Activated naive CD8-positive, alpha-beta T cell treated with anti-CD3 and anti-CD28 coated beads for 36 hours (primary cell): Measurements from ENCODE around the gene PILRB. TPM values are rescaled to one million over a fixed set of nuclear protein-coding genes. Genes with fewer than 3 reads are reported as not detected.
"Not testable (repeated sequence)": the region's sequence is repeated elsewhere in the genome, so short reads cannot be mapped to it uniquely, and the experiment has no call there.

Experiments
- DNase-seq: peaks from one replicate; pipeline ENCODE4 v3.0.0; 2021
- H3K27ac Mint-ChIP-seq: one replicate; pipeline ENCODE4 v1.8.0; 2022; ENCODE audit warnings: mild to moderate bottlenecking, moderate library complexity, mixed read lengths
- H3K27me3 Mint-ChIP-seq: one replicate; pipeline ENCODE4 v1.8.0; 2022; ENCODE audit warnings: mild to moderate bottlenecking, mixed read lengths
- H3K36me3 Mint-ChIP-seq: one replicate; pipeline ENCODE4 v1.8.0; 2021; ENCODE audit warnings: mild to moderate bottlenecking, mixed read lengths
- H3K4me1 Mint-ChIP-seq: one replicate; pipeline ENCODE4 v1.8.0; 2021; ENCODE audit warnings: mixed read lengths
- H3K4me3 Mint-ChIP-seq: one replicate; pipeline ENCODE4 v1.8.0; 2022; ENCODE audit warnings: mild to moderate bottlenecking, moderate library complexity, mixed read lengths
- H3K9me3 Mint-ChIP-seq: one replicate; pipeline ENCODE4 v1.8.0; 2022; ENCODE audit warnings: mixed read lengths
- total RNA-seq, 2 experiments: library from RNA; stranded (reverse); gene quantifications; one replicate each; pipeline ENCODE4 v1.2.3, GENCODE V29; 2021

The PILRB gene
- total RNA-seq, 2 experiments from 2014 or later: 24.5 to 28.3 TPM

DNA sequence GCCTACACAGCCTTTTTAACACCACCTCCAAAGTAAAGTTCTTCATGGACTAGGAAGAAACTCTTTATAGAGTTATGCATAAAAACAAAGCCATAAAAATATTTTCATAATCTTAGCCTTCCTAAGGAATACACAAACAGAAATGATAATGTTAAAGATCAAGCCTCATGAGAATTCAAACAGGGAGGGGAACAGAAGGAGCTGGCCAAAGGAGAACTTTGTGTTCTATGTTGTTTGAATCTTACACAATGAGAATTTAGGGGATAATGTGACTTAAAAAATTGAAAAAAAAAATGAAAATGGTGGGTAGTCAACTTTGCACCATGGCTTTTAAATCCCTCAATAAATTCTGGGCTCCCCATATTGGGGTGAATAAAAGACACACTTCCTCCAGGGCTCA lies 9.1 kb upstream of the PILRB start:
- peak overlapping the region; percentile 38 for H3K27ac Mint-ChIP-seq
- H3K4me1 Mint-ChIP-seq: peaks cover 40% of the 10 kb centered on the region
- H3K4me3 Mint-ChIP-seq: no peak overlapping the region
- no peaks in the 10 kb centered on the region for H3K9me3 Mint-ChIP-seq
- H3K27me3 Mint-ChIP-seq: no peaks in the 10 kb centered on the region
- DNase-seq: no peak
- H3K36me3 Mint-ChIP-seq: peaks cover 46% of the 10 kb centered on the region

DNA sequence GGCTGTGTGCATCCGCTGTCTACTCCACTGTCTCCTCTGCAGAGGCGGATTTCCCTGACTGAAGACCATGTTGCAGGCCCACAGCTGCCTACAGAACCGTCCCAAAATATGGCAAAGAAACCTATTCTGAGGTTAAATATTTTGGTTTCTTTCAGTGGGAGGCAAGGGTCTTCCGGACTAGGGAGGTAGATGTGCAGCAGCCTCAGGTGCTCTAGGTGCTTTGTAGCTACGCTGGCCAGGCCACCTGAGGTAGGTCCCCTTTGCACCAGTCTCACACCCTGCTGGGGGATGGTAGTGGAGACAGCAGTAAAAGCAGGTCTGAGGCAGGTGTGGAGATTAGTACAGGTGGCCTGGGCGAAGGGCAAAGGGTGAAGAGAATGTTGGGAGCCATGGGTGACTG lies 8.2 kb upstream of the PILRB start:
- DNase-seq: no peak
- H3K9me3 Mint-ChIP-seq: no peaks in the 10 kb centered on the region
- no peak overlapping the region for H3K27ac Mint-ChIP-seq
- H3K4me3 Mint-ChIP-seq: no peak overlapping the region
- no peaks in the 10 kb centered on the region for H3K27me3 Mint-ChIP-seq
- peaks cover 35% of the 10 kb centered on the region for H3K4me1 Mint-ChIP-seq
- H3K36me3 Mint-ChIP-seq: peaks cover 44% of the 10 kb centered on the region

DNA sequence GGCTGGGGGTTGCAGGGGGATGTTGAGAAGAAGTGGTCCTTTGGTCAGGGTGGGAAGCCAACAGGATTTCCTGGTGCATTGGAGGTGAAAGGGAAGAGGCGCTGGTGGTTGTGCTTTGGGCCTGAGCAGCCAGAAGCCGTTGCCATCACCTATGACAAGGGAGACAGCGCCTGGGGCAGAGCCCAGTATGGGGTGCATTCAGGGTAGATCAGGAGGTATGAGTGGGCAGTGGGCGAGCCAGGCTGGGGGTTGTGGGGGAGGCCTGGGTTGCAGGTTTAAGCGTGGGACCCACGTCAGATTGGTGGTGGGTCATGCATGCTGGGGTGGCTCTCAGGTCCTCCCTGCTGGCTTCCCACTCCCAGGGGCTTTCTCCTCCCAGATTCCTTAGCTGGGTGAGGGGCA lies 6.3 kb upstream of the PILRB start:
- peak overlapping the region; percentile 48 for H3K4me3 Mint-ChIP-seq
- no peak for DNase-seq
- H3K4me1 Mint-ChIP-seq: peaks cover 31% of the 10 kb centered on the region
- H3K27ac Mint-ChIP-seq: peak overlapping the region; percentile 79
- H3K9me3 Mint-ChIP-seq: no peaks in the 10 kb centered on the region
- H3K27me3 Mint-ChIP-seq: no peaks in the 10 kb centered on the region
- H3K36me3 Mint-ChIP-seq: peaks cover 42% of the 10 kb centered on the region

DNA sequence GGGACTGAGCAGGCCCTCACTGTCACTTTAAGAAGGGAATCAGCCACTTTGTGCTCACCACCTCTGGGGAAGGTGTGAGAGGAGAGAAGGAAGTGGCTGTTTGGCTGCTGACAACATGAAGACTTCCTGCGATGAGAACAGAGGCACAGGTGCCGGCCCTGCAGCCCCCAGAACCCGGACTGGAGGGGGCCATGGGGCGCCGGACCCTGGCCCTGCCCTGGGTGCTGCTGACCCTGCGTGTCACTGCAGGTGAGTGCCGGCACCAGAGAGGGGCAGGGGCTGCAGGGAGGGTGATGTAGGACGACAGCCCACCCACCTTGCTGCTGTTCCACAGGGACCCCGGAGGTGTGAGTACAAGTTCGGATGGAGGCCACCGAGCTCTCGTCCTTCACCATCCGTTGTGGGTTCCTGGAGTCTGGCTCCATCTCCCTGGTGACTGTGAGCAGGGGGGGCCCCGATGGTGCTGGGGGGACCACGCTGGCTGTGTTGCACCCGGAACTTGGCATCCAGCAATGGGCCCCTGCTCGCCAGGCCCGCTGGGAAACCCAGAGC lies 5.6 kb upstream of the PILRB start:
- H3K36me3 Mint-ChIP-seq: peaks cover 41% of the 10 kb centered on the region
- H3K4me3 Mint-ChIP-seq: peak overlapping the region; percentile 29
- peaks cover 31% of the 10 kb centered on the region for H3K4me1 Mint-ChIP-seq
- not testable (repeated sequence) for H3K27me3 Mint-ChIP-seq, H3K9me3 Mint-ChIP-seq, DNase-seq
- H3K27ac Mint-ChIP-seq: peak overlapping the region; percentile 88

DNA sequence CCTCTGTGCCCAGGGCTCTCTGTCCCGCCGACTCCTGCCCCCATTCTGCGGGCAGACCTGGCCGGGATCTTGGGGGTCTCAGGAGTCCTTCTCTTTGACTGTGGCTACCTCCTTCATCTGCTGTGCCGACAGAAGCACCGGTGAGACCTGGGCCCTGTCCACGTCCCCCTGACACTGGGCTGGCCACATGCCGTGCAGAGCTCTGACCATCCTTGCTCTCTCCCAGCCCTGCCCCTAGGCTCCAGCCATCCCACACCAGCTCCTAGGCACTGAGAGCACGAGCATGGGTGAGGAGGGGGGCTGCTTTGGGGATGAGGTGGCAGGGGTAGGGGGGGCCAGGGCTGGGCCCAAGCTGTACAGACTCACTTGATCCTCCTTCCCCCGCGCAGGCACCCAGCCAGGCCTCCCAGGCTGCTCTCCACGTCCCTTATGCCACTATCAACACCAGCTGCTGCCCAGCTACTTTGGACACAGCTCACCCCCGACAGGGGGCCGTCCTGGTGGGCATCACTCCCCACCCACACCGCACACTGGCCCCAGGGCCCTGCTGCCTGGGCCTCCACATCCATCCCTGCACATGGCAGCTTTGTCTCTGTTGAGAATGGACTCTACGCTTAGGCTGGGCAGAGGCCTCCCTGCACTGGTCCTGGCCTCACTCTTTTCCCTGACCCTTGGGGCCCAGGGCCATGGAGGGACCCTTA lies 4.8 kb upstream of the PILRB start:
- Mint-ChIP-seq H3K9me3 (no peaks in the 10 kb centered on the region), H3K4me3 (peak overlapping the region; percentile 14), H3K36me3 (peaks cover 37% of the 10 kb centered on the region), H3K27ac (peak overlapping the region; percentile 88), H3K4me1 (peaks cover 31% of the 10 kb centered on the region), H3K27me3 (no peaks in the 10 kb centered on the region)
- DNase-seq: no peak

DNA sequence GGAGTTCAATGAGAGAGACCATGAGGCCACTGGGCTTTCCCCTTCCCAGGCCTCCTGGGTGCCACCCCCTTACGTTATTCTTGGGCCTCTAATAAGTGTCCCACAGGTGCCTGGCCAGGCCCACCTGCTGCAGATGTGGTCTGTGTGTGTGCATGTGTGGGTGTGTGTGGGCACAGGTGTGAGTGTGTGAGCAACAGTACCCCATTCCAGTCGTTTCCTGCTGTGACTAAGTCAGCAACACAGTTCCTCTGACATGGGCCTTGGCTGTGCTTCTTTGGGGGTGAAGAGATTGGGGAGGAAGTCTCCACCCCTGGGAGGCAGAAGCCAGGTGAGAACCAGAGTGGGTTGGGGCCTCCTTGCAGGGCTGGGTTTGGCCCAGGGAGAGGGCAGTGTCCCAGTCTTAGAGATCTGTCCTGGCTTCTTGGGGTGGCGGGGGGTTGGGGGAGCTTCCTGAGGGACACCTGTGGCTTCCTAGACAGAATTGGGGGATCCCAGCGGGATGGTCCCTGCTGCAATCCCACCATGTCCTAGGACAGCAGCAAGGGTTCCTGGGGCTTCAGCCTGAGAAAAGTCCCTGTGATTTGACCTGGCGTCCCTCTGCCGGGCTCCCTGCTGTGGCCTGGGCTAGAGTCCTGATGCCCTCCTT lies 4.1 kb upstream of the PILRB start:
- H3K36me3 Mint-ChIP-seq: peaks cover 34% of the 10 kb centered on the region
- no peaks in the 10 kb centered on the region for H3K27me3 Mint-ChIP-seq
- peak overlapping the region; percentile 88 for H3K27ac Mint-ChIP-seq
- no peaks in the 10 kb centered on the region for H3K9me3 Mint-ChIP-seq
- peaks cover 31% of the 10 kb centered on the region for H3K4me1 Mint-ChIP-seq
- DNase-seq: peak; percentile 61
- peak overlapping the region; percentile 14 for H3K4me3 Mint-ChIP-seq

DNA sequence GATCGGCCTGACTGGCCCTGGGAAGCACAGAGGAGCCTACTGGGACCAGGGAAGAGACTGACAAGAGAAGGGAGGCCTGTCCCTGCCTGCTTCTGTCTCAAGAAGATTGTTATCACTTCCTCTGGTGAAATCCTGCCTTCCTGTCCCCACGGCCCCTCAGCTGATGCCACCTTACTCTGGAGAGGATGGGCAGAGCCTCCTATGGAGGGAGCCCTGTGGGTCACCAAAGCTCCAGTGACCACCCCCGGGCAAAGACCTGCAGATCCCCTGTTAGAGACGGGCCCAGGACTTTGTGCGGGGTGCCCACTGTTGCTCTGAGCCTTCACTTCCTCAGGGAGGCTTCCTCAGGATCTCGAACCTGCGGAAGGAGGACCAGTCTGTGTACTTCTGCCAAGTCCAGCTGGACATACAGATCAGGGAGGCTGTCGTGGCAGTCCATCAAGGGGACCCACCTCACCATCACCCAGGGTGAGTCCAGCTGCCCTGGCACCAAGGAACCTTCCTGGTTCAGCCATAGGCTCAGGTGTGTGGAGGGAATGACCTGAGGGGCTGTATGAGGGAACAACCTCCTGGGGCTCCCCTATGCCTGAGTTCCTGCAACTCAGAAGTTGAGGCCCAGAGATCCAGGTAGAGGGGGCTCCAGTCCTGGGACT lies 1.4 kb upstream of the PILRB start:
- Mint-ChIP-seq H3K27ac (no peak overlapping the region), H3K36me3 (peaks cover 39% of the 10 kb centered on the region), H3K9me3 (no peaks in the 10 kb centered on the region), H3K4me1 (peaks cover 17% of the 10 kb centered on the region), H3K4me3 (no peak overlapping the region), H3K27me3 (no peaks in the 10 kb centered on the region)
- no peak for DNase-seq

DNA sequence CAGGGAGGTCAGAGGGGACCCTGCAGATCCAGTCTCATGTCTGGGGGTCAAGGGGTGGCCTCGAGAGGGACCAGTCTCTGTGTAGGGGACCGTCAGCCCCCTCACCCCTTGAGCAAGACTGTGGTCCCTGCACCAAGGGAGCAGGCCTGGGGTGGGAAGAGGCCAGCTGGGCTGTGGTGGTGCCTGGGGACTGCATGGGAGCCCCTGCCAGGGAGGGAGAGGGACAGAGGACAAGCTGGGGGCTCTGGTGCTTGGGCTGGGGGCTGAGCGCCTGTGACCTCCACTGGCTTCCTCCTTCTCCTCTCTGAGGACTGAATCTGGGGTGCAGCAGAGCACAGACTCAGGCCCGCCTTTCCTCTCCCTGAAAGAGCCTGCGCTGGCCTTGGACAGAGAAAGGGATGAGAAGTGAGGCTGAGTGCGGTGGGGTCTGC lies 771 bp upstream of the PILRB start:
- peak overlapping the region; percentile 47 for H3K27ac Mint-ChIP-seq
- DNase-seq: no peak

DNA sequence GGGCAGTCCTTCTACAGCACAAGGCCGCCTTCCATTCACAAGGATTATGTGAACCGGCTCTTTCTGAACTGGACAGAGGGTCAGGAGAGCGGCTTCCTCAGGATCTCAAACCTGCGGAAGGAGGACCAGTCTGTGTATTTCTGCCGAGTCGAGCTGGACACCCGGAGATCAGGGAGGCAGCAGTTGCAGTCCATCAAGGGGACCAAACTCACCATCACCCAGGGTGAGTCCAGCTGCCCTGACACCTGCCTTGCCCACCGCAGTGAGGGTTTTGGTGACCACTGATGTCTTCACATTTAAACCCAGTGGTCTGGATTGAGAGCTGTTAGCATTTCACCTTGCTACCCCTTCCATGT lies 918 bp downstream of the PILRB start:
- Mint-ChIP-seq H3K9me3 (no peaks in the 10 kb centered on the region), H3K4me1 (peaks cover 7% of the 10 kb centered on the region), H3K4me3 (no peak overlapping the region), H3K27ac (no peak overlapping the region), H3K27me3 (no peaks in the 10 kb centered on the region), H3K36me3 (peaks cover 45% of the 10 kb centered on the region)
- DNase-seq: no peak

More for the DNA sequence above, 771 bp upstream of the PILRB start:
- H3K4me3 Mint-ChIP-seq: no peak overlapping the region
- no peaks in the 10 kb centered on the region for H3K27me3 Mint-ChIP-seq
- no peaks in the 10 kb centered on the region for H3K9me3 Mint-ChIP-seq
- H3K4me1 Mint-ChIP-seq: peaks cover 14% of the 10 kb centered on the region
- H3K36me3 Mint-ChIP-seq: peaks cover 40% of the 10 kb centered on the region

DNA sequence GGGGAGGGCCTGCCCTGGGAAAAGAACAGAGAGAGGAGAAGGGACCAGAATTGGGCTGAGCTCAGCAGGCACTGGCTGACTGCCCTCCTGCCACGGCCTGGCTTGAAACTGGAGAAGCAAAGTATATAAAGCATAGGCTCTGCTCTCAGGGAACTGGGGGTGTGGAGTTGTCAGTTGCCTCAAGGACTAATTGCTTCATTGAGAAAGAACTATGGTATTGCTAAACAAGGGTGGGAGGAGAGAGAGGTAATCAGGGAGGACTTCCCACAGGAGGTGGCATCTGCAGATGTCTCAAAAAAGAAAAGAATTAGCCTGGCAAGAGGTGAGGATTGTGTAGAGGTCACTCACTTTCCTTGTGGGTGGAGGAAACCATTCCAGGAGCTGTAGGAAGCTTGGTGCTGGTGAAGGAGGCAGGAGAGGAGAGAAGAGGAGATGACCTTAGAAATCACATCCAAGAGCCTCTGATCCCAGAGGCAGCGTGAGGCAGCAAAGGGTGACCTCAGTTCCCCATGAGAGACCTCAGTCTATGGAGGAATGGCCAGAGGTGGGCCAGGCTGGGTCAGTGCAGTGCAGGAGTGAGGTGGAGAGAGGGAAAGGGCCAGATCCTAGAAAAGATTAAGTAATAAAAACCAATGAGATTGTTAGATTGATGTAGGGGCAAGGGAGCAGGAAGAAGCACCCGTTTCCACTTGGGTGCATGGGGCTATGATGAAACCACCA lies 2.4 kb downstream of the PILRB start:
- Mint-ChIP-seq H3K4me3 (no peak overlapping the region), H3K36me3 (peaks cover 53% of the 10 kb centered on the region)

DNA sequence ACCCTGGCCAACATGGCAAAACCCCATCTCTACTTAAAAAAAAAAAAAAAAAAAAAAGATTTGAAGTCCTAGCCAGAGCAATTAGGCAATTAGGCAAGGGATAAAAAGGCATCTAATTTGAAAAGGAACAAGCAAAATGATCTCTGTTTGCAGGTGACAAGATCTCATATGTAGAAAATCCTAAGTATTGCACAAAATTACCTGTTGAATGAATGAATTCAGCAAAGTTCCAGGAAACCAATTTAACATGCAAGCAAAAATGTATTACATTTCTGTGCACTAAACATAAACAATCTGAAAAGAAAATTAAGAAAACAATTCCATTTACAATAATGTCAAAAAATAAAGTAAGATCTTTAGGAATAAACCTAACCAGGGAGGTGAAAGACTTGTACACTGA lies 5.2 kb downstream of the PILRB start:
- no peak overlapping the region for H3K27ac Mint-ChIP-seq
- no peak for DNase-seq
- H3K27me3 Mint-ChIP-seq: no peaks in the 10 kb centered on the region
- H3K4me3 Mint-ChIP-seq: no peak overlapping the region
- peaks cover 31% of the 10 kb centered on the region for H3K4me1 Mint-ChIP-seq
- peaks cover 66% of the 10 kb centered on the region for H3K36me3 Mint-ChIP-seq
- H3K9me3 Mint-ChIP-seq: peaks cover 3% of the 10 kb centered on the region

More for the DNA sequence above, 2.4 kb downstream of the PILRB start:
- Mint-ChIP-seq H3K9me3 (peaks cover 3% of the 10 kb centered on the region), H3K27ac (peak overlapping the region; percentile 49), H3K4me1 (peaks cover 12% of the 10 kb centered on the region), H3K27me3 (no peaks in the 10 kb centered on the region)
- no peak for DNase-seq

DNA sequence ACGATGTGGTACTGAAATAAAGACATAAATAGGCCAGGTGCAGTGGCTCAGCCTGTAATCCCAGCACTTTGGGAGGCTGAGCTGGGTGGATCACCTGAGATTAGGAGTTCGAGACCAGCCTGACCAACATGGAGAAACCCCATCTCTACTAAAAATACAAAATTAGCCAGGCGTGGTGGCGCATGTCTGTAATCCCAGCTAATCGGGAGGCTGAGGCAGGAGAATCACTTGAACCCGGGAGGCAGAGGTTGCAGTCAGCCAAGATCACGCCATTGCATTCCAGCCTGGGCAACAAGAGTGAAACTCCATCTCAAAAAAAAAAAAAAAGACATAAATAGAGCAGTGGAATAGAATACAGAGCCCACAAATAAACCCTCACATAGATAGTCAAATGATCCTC lies 5.9 kb downstream of the PILRB start:
- Mint-ChIP-seq H3K36me3 (peaks cover 67% of the 10 kb centered on the region), H3K4me1 (peaks cover 33% of the 10 kb centered on the region)
- not testable (repeated sequence) for H3K4me3 Mint-ChIP-seq, H3K27me3 Mint-ChIP-seq, H3K9me3 Mint-ChIP-seq, DNase-seq, H3K27ac Mint-ChIP-seq

DNA sequence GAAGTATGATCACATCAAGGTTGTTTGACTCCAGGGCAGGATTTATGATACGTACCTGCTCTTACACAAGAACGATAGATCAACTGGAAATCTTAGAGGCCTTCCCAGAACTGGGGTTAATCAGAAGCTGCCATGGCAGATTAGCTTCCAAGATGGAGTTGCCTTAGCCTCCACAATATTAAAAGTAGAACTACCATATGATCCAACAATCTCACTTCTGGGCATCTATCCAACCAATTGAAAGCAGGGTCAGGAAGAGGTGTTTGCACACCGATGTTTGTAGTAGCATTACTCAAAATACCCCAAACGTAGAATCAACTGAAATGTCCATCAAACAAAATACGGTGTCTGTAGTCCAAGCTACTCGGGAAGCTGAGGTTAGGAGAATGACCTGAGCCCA lies 6.6 kb downstream of the PILRB start:
- Mint-ChIP-seq H3K36me3 (peaks cover 66% of the 10 kb centered on the region), H3K4me3 (peak overlapping the region; percentile 0), H3K4me1 (peaks cover 36% of the 10 kb centered on the region)

DNA sequence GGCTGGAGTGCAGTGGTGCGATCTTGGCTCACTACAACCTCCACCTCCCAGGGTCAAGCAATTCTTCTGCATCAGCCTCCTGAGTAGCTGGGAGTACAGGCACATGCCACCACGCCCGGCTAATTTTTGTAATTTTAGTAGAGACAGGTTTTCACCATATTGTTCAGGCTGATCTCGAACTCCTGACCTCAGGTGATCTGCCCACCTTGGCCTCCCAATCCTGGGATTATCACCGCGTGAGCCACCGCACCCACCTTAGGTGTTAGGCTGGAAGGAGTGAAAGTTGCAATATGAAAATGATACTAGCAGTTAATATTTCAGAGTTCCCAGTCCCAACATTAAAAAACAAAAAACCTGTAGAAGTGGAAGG lies 8.1 kb downstream of the PILRB start:
- Mint-ChIP-seq H3K4me3 (peak overlapping the region; percentile 37), H3K27ac (peak overlapping the region; percentile 87), H3K36me3 (peaks cover 54% of the 10 kb centered on the region), H3K4me1 (peaks cover 37% of the 10 kb centered on the region)
- DNase-seq, H3K9me3 Mint-ChIP-seq, H3K27me3 Mint-ChIP-seq: not testable (repeated sequence)

More for the DNA sequence above, 6.6 kb downstream of the PILRB start:
- H3K27ac Mint-ChIP-seq: no peak overlapping the region
- H3K9me3 Mint-ChIP-seq: peaks cover 3% of the 10 kb centered on the region
- no peaks in the 10 kb centered on the region for H3K27me3 Mint-ChIP-seq
- no peak for DNase-seq
